ENCODE measurements around the gene SRCIN1.

GRCh38 chr17:38507921-38508569 is 97.7 kb downstream of the SRCIN1 start:
- TF ChIP-seq CTCF (conservative IDR thresholded peaks at IDR 0.05), result no peak
- TF ChIP-seq EZH2 (IDR thresholded peaks at IDR 0.05; ENCODE audit: low read depth), result no peak

Data from PC-9 (cell line).